Central memory CD8-positive, alpha-beta T cell (primary cell): ENCODE results near the gene ELL2.
A peak's percentile ranks its signal among the peaks of the same experiment; 100 is the strongest.
"Not testable (repeated sequence)": the region's sequence is repeated elsewhere in the genome, so short reads cannot be mapped to it uniquely, and the experiment has no call there.

Experiments used
- ATAC-seq: fragments of 150-1000 bp; cut with Tn5 transposase; replicated peaks from 2 replicates; pipeline ENCODE4 v1.10.0; 2022; ENCODE audit warnings: mild to moderate bottlenecking, moderate FRiP score, moderate number of reproducible peaks; ENCODE audit not compliant: poor library complexity, severe bottlenecking; ENCODE audit errors: extremely low read depth
- DNase-seq, 2 donors: peaks; one replicate each; pipeline ENCODE4 v3.0.0; 2021; ENCODE audit warnings: low spot score in 2 of 2
- H3K27ac Mint-ChIP-seq: one replicate; pipeline ENCODE4 v1.8.0; 2022; ENCODE audit warnings: low read depth, mild to moderate bottlenecking, moderate library complexity, mixed read lengths
- H3K27me3 Mint-ChIP-seq: one replicate; pipeline ENCODE4 v1.8.0; 2022; ENCODE audit warnings: mixed read lengths
- H3K36me3 Mint-ChIP-seq: one replicate; pipeline ENCODE4 v1.8.0; 2022; ENCODE audit warnings: mild to moderate bottlenecking, moderate library complexity, mixed read lengths; ENCODE audit not compliant: insufficient read depth
- H3K4me1 Mint-ChIP-seq: one replicate; pipeline ENCODE4 v1.8.0; 2022; ENCODE audit warnings: mixed read lengths
- H3K4me3 Mint-ChIP-seq: one replicate; pipeline ENCODE4 v1.8.0; 2022; ENCODE audit warnings: mild to moderate bottlenecking, moderate library complexity, mixed read lengths
- H3K9me3 Mint-ChIP-seq: one replicate; pipeline ENCODE4 v1.8.0; 2022; ENCODE audit warnings: mixed read lengths

Gene ELL2

GRCh38 chr5:95861221-95861863 is 100.3 kb downstream of the ELL2 start:
- H3K9me3 Mint-ChIP-seq, result no peaks in the 10 kb centered on the region
- no peaks in the 10 kb centered on the region for H3K4me1 Mint-ChIP-seq
- H3K4me3 Mint-ChIP-seq, result no peak overlapping the region
- ATAC-seq, result no peak
- no peak overlapping the region for H3K27ac Mint-ChIP-seq
- no peak for DNase-seq
- peaks cover 13% of the 10 kb centered on the region for H3K27me3 Mint-ChIP-seq
- H3K36me3 Mint-ChIP-seq, result peaks cover 2% of the 10 kb centered on the region

GRCh38 chr5:95859661-95860060 is 102.0 kb downstream of the ELL2 start:
- Mint-ChIP-seq H3K36me3 (peaks cover 2% of the 10 kb centered on the region), H3K27ac (no peak overlapping the region), H3K9me3 (no peaks in the 10 kb centered on the region), H3K4me1 (no peaks in the 10 kb centered on the region), H3K4me3 (no peak overlapping the region), H3K27me3 (peaks cover 13% of the 10 kb centered on the region)
- no peak for DNase-seq
- no peak for ATAC-seq

GRCh38 chr5:95858661-95859595 is 102.7 kb downstream of the ELL2 start:
- peak; percentile 93 for ATAC-seq
- peak overlapping the region; percentile 25 for H3K27ac Mint-ChIP-seq
- H3K4me1 Mint-ChIP-seq, result no peaks in the 10 kb centered on the region

GRCh38 chr5:95858023-95858461 is 103.6 kb downstream of the ELL2 start:
- H3K4me1 Mint-ChIP-seq, result no peaks in the 10 kb centered on the region
- peaks cover 2% of the 10 kb centered on the region for H3K36me3 Mint-ChIP-seq
- ATAC-seq, result no peak
- H3K9me3 Mint-ChIP-seq, result no peaks in the 10 kb centered on the region
- no peak for DNase-seq
- no peak overlapping the region for H3K27ac Mint-ChIP-seq
- no peak overlapping the region for H3K4me3 Mint-ChIP-seq
- peaks cover 13% of the 10 kb centered on the region for H3K27me3 Mint-ChIP-seq

More at GRCh38 chr5:95858661-95859595, 102.7 kb downstream of the ELL2 start:
- Mint-ChIP-seq H3K4me3 (peak overlapping the region; percentile 23), H3K27me3 (peaks cover 13% of the 10 kb centered on the region), H3K36me3 (peaks cover 2% of the 10 kb centered on the region), H3K9me3 (no peaks in the 10 kb centered on the region)
- DNase-seq, result peak; percentile 80 to 86

DNA sequence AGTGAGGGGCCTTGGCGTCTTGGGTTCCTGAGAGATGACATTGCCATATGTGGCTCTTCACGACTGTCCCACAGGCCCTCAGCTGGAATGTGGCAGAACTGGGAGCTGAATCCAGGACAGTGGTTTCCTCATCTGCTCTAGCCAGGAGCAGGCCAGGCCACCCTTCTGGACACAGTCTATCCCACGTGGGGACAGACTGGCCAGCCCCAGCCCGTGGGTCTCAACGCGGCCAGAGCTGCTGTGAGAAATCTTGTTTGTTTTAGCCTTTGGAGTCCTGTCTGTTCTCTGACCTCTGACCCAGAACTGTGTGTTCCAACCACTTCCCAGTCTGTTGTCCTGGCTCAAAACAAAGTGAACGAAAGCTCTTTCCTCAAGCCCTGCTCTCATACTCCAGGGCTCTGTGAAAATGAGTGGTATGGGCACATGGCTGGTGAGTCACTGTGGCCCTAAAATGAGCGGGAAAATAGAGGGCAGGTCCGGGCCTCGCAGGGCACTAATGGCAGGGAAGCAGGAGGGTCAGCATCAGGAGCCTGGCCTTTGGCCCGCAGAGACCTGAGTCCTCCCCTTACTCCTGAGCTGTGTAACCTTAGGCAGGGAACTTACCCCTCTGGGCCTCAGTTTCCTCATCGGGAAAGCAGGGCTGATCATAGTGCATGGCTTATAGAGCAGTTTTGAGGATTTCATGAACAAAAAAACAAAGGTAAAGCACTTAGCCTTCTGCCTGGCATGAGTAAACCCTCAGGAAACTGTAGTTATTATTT is 104.3 kb downstream of the ELL2 start:
- Mint-ChIP-seq H3K27me3 (peaks cover 13% of the 10 kb centered on the region), H3K9me3 (no peaks in the 10 kb centered on the region), H3K36me3 (peaks cover 2% of the 10 kb centered on the region), H3K27ac (no peak overlapping the region), H3K4me1 (no peaks in the 10 kb centered on the region), H3K4me3 (no peak overlapping the region)
- DNase-seq, result no peak
- no peak for ATAC-seq

DNA sequence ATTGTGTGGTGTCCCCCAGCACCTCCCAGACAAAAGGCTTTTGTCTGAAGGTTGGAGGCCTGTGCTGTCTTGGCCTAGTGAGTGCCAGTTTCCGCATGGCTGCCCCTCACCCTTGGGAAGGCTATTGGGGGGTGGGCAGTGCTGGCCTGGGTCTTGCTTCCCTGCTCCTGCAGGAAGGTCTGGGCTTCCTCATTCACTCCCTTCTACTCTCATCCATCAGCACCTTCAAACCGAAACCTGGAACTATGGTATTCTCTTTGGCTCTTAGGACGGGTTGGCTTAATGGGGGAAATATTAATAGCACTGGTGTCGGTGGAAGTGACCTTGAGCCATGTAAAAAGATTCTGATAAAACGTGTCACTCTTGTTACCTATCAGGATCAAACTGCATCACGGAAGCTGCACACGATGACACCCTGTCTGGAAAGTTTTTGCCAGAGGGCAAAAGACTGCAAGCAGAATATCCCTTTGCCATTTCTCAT is 105.1 kb downstream of the ELL2 start:
- Mint-ChIP-seq H3K27me3 (peaks cover 13% of the 10 kb centered on the region), H3K27ac (no peak overlapping the region), H3K9me3 (no peaks in the 10 kb centered on the region), H3K36me3 (peaks cover 2% of the 10 kb centered on the region), H3K4me1 (no peaks in the 10 kb centered on the region), H3K4me3 (no peak overlapping the region)
- ATAC-seq (no peak), DNase-seq (no peak)

GRCh38 chr5:95853490-95853889 is 108.2 kb downstream of the ELL2 start:
- H3K4me3 Mint-ChIP-seq, result no peak overlapping the region
- DNase-seq, result no peak
- no peak for ATAC-seq
- H3K4me1 Mint-ChIP-seq, result no peaks in the 10 kb centered on the region
- H3K27ac Mint-ChIP-seq, result no peak overlapping the region
- no peaks in the 10 kb centered on the region for H3K36me3 Mint-ChIP-seq
- H3K27me3 Mint-ChIP-seq, result no peaks in the 10 kb centered on the region
- no peaks in the 10 kb centered on the region for H3K9me3 Mint-ChIP-seq

DNA sequence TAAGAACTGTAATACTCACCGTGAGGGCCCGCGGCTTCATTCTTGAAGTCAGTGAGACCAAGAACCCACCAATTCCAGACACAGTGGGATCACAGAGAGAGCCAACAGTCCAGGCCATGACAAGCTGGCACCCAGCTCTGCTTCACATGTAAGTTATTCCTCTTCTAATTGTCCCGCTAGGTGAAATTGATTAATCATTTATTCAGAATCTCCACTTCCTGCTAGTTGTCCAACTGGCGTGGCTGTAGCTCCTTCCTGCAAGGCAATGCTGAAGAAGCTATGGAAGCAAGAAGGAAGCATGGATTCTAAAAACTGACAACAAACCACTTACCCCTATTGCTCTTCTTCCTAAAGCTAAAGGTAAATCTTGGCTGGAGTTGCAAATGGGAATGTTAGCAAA is 109.1 kb downstream of the ELL2 start:
- ATAC-seq (no peak), DNase-seq (no peak)
- no peaks in the 10 kb centered on the region for H3K9me3 Mint-ChIP-seq
- no peaks in the 10 kb centered on the region for H3K4me1 Mint-ChIP-seq
- H3K27ac Mint-ChIP-seq, result no peak overlapping the region
- no peaks in the 10 kb centered on the region for H3K36me3 Mint-ChIP-seq
- H3K4me3 Mint-ChIP-seq, result no peak overlapping the region
- no peaks in the 10 kb centered on the region for H3K27me3 Mint-ChIP-seq

DNA sequence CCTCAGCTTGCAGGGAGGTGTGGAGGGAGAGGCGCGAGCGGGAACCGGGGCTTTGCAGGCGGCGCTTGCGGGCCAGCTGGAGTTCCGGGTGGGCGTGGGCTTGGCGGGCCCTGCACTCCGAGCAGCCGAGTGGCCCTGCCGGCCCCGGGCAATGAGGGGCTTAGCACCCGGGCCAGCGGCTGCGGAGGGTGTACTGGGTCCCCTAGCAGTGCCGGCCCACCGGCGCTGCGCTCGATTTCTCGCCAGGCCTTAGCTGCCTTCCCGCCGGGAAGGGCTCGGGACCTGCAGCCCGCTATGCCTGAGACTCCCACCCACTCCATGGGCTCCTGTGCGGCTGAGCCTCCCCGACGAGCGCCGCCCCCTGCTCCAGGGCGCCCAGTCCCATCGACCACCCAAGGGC is 110.5 kb downstream of the ELL2 start:
- H3K36me3 Mint-ChIP-seq, H3K9me3 Mint-ChIP-seq, H3K4me1 Mint-ChIP-seq, ATAC-seq, H3K27ac Mint-ChIP-seq, H3K4me3 Mint-ChIP-seq, DNase-seq, H3K27me3 Mint-ChIP-seq: not testable (repeated sequence)

- DNase-seq (no peak), ATAC-seq (no peak)
- Mint-ChIP-seq H3K4me1 (no peaks in the 10 kb centered on the region), H3K27ac (no peak overlapping the region), H3K9me3 (no peaks in the 10 kb centered on the region), H3K36me3 (no peaks in the 10 kb centered on the region), H3K27me3 (no peaks in the 10 kb centered on the region), H3K4me3 (no peak overlapping the region)
These were observed 111.2 kb downstream of the ELL2 start for GRCh38 chr5:95850391-95850894.

GRCh38 chr5:95848701-95849100 is 113.0 kb downstream of the ELL2 start:
- no peak overlapping the region for H3K4me3 Mint-ChIP-seq
- no peak overlapping the region for H3K27ac Mint-ChIP-seq
- H3K9me3 Mint-ChIP-seq, result no peaks in the 10 kb centered on the region
- no peaks in the 10 kb centered on the region for H3K4me1 Mint-ChIP-seq
- H3K36me3 Mint-ChIP-seq, result no peaks in the 10 kb centered on the region
- ATAC-seq (no peak), DNase-seq (no peak)
- H3K27me3 Mint-ChIP-seq, result no peaks in the 10 kb centered on the region

- Mint-ChIP-seq H3K27ac (no peak overlapping the region), H3K4me3 (no peak overlapping the region)
- no peak for ATAC-seq
These were observed 114.4 kb downstream of the ELL2 start for GRCh38 chr5:95847261-95847592.

More at GRCh38 chr5:95847261-95847592, 114.4 kb downstream of the ELL2 start:
- Mint-ChIP-seq H3K36me3 (no peaks in the 10 kb centered on the region), H3K27me3 (no peaks in the 10 kb centered on the region), H3K4me1 (peaks cover 11% of the 10 kb centered on the region), H3K9me3 (no peaks in the 10 kb centered on the region)
- no peak for DNase-seq
